ENCODE results near the gene CAMK2A. TPM values are rescaled to one million over a fixed set of nuclear protein-coding genes. Genes with fewer than 3 reads are reported as not detected.
A peak's percentile ranks its signal among the peaks of the same experiment; 100 is the strongest.

CAMK2A gene
- total RNA-seq, 1 experiment from 2014 or later: 0.33 TPM

GRCh38 chr5:150272531-150272930, 17.0 kb downstream of the CAMK2A start:
- H3K4me3 Mint-ChIP-seq: no peak overlapping the region; a peak in 1 of 5 replicates
- TF ChIP-seq, protein P1, sequence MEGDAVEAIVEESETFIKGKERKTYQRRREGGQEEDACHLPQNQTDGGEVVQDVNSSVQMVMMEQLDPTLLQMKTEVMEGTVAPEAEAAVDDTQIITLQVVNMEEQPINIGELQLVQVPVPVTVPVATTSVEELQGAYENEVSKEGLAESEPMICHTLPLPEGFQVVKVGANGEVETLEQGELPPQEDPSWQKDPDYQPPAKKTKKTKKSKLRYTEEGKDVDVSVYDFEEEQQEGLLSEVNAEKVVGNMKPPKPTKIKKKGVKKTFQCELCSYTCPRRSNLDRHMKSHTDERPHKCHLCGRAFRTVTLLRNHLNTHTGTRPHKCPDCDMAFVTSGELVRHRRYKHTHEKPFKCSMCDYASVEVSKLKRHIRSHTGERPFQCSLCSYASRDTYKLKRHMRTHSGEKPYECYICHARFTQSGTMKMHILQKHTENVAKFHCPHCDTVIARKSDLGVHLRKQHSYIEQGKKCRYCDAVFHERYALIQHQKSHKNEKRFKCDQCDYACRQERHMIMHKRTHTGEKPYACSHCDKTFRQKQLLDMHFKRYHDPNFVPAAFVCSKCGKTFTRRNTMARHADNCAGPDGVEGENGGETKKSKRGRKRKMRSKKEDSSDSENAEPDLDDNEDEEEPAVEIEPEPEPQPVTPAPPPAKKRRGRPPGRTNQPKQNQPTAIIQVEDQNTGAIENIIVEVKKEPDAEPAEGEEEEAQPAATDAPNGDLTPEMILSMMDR (conservative IDR thresholded peaks at IDR 0.05): peak; percentile 74
- H3K27ac Mint-ChIP-seq: peak overlapping the region in 1 of 3 experiments; percentile 76; a peak in 1 of 7 replicates

More at GRCh38 chr5:150272531-150272930, 17.0 kb downstream of the CAMK2A start:
- Histone ChIP-seq H3K4me1 (ENCODE audit: insufficient read depth, low read length) (no peaks in the 10 kb centered on the region), H2BK20ac (ENCODE audit: low read depth, low read length, poor library complexity, severe bottlenecking) (no peak overlapping the region), H2BK15ac (ENCODE audit: low read depth, low read length) (no peak overlapping the region), H2BK12ac (ENCODE audit: insufficient read length, low read depth, low read length) (no peak overlapping the region), H3K79me1 (ENCODE audit: insufficient read depth, low read depth, low read length, poor library complexity, severe bottlenecking) (no peaks in the 10 kb centered on the region), H3K79me2 (ENCODE audit: insufficient read depth, low read length) (no peaks in the 10 kb centered on the region), H3K9me3 (ENCODE audit: control insufficient read depth, low read depth, low read length) (no peaks in the 10 kb centered on the region), H3T11ph (ENCODE audit: low read length) (no peak overlapping the region), H3K23me2 (ENCODE audit: insufficient read length, low read depth, low read length, poor library complexity, severe bottlenecking) (no peaks in the 10 kb centered on the region), H3K9ac (ENCODE audit: extremely low read depth, insufficient read length, low read length) (no peak overlapping the region), H4K20me1 (ENCODE audit: control insufficient read depth, insufficient read depth, insufficient read length) (no peaks in the 10 kb centered on the region), H4K5ac (ENCODE audit: insufficient read length, low read depth, low read length) (no peak overlapping the region), H2AK5ac (ENCODE audit: insufficient read length, low read length) (no peak overlapping the region), H3K4ac (ENCODE audit: low read depth, low read length) (no peak overlapping the region), H3K14ac (ENCODE audit: insufficient read depth, low read length) (no peak overlapping the region), H3K27ac (ENCODE audit: insufficient read length, low read depth, low read length) (no peak overlapping the region), H4K8ac (replicated peaks; ENCODE audit: insufficient read length, low read depth, low read length) (no peak overlapping the region), H3K23ac (ENCODE audit: insufficient read length, low read depth, low read length) (no peak overlapping the region), H3K27me3 (ENCODE audit: insufficient read depth, low read length) (no peaks in the 10 kb centered on the region), H2BK120ac (ENCODE audit: low read depth, low read length, poor library complexity, severe bottlenecking) (no peak overlapping the region), H3K18ac (ENCODE audit: insufficient read length, low read depth, low read length) (no peak overlapping the region), H3K56ac (ENCODE audit: insufficient read length, low read depth, low read length) (no peak overlapping the region), H2BK5ac (ENCODE audit: insufficient read length, low read length) (no peak overlapping the region), H2AFZ (ENCODE audit: low read length) (no peak overlapping the region), H4K91ac (ENCODE audit: insufficient read length, low read depth, low read length) (no peak overlapping the region), H3K4me2 (ENCODE audit: insufficient read depth, insufficient read length, low read length) (no peak overlapping the region)
- Mint-ChIP-seq H3K36me3 (ENCODE audit: insufficient read depth in 1 of 3, low read depth in 3 of 3) (no peaks in the 10 kb centered on the region), H3K4me1 (peaks cover 19 to 26% of the 10 kb centered on the region in 2 experiments), H3K27me3 (ENCODE audit: low read depth) (peaks cover 7% of the 10 kb centered on the region), H3K9me3 (no peaks in the 10 kb centered on the region)
- no CpG with 5 or more reads among the region's 5 CpGs for WGBS (ENCODE audit: extremely low coverage, insufficient read length, low lambda C conversion rate)
- peak; percentile 69 for DNase-seq

All from H9 (cell line).